HepG2 (cell line): ENCODE data around the gene RAPGEF6. TPM values are rescaled to one million over a fixed set of nuclear protein-coding genes. Genes with fewer than 3 reads are reported as not detected.
A peak's percentile ranks its signal among the peaks of the same experiment; 100 is the strongest.

Experiments
- BCL3 ChIP-seq: sonication (generic); formaldehyde crosslinking; IDR thresholded peaks from 2 replicates; pipeline ENCODE4 v1.5.1; 2020; ENCODE audit warnings: mild to moderate bottlenecking, missing genetic modification reagents, moderate library complexity
- CBX1 ChIP-seq: IDR thresholded peaks from one replicate; pipeline ENCODE4 v1.6.1; 2016; ENCODE audit warnings: antibody characterized with exemption, low read depth
- DPF2 ChIP-seq: sonication (generic); formaldehyde crosslinking; IDR thresholded peaks from 2 replicates; pipeline ENCODE4 v1.4.0; 2020; ENCODE audit warnings: mild to moderate bottlenecking, low read depth, missing genetic modification reagents, borderline replicate concordance
- E2F1 ChIP-seq: sonication (generic); formaldehyde crosslinking; IDR thresholded peaks from 2 replicates; pipeline ENCODE4 v1.5.0; 2020; ENCODE audit warnings: missing genetic modification reagents
- KDM1A ChIP-seq: IDR thresholded peaks from 2 replicates; pipeline ENCODE4 v1.6.1; 2016; ENCODE audit warnings: missing compliant biosample characterization
- KLF15 ChIP-seq: sonication (generic); formaldehyde crosslinking; IDR thresholded peaks from 2 replicates; pipeline ENCODE4 v1.8.1; 2023; ENCODE audit warnings: borderline replicate concordance, mild to moderate bottlenecking, inconsistent platforms, missing genetic modification reagents, mixed read lengths
- PCBP1 ChIP-seq: fragments of 200-400 bp; formaldehyde crosslinking; IDR thresholded peaks from 2 replicates; pipeline ENCODE4 v1.6.1; 2017; ENCODE audit warnings: mild to moderate bottlenecking, low read depth, low read length, borderline replicate concordance
- PHF5A ChIP-seq: IDR thresholded peaks from one replicate; pipeline ENCODE4 v1.6.1; 2018; ENCODE audit warnings: low read depth, missing genetic modification reagents; ENCODE audit not compliant: unreplicated experiment
- REPIN1 ChIP-seq: sonication (generic); formaldehyde crosslinking; IDR thresholded peaks from 2 replicates; pipeline ENCODE4 v1.8.0; 2022; ENCODE audit warnings: missing genetic modification reagents, low read depth, mild to moderate bottlenecking, borderline replicate concordance
- REXO4 ChIP-seq: sonication (generic); formaldehyde crosslinking; IDR thresholded peaks from 2 replicates; pipeline ENCODE4 v1.8.0; 2022; ENCODE audit warnings: missing genetic modification reagents, mild to moderate bottlenecking, borderline replicate concordance
- SRSF1 ChIP-seq: fragments of 200-400 bp; formaldehyde crosslinking; optimal IDR thresholded peaks from 2 replicates; pipeline ENCODE3; 2017; ENCODE audit warnings: mild to moderate bottlenecking, low read depth, low read length, moderate library complexity
- ZNF18 ChIP-seq: sonication (generic); formaldehyde crosslinking; IDR thresholded peaks from 2 replicates; pipeline ENCODE4 v1.8.0; 2022; ENCODE audit warnings: mild to moderate bottlenecking, missing genetic modification reagents; ENCODE audit not compliant: insufficient replicate concordance
- ZNF232 ChIP-seq: sonication (generic); formaldehyde crosslinking; IDR thresholded peaks from 2 replicates; pipeline ENCODE4 v1.4.0; 2020; ENCODE audit warnings: missing genetic modification reagents, borderline replicate concordance
- ZNF280D ChIP-seq: sonication (generic); formaldehyde crosslinking; IDR thresholded peaks from 2 replicates; pipeline ENCODE4 v1.5.1; 2020; ENCODE audit warnings: mild to moderate bottlenecking, missing genetic modification reagents
- ZNF296 ChIP-seq: sonication (generic); formaldehyde crosslinking; conservative IDR thresholded peaks from 2 replicates; pipeline ENCODE4 v1.5.0; 2020; ENCODE audit warnings: mild to moderate bottlenecking, missing genetic modification reagents
- ZNF333 ChIP-seq: sonication (generic); formaldehyde crosslinking; IDR thresholded peaks from 2 replicates; pipeline ENCODE4 v1.4.0; 2020; ENCODE audit warnings: mild to moderate bottlenecking, missing genetic modification reagents, borderline replicate concordance
- ZNF343 ChIP-seq: sonication (generic); formaldehyde crosslinking; IDR thresholded peaks from 2 replicates; pipeline ENCODE4 v1.4.0; 2020; ENCODE audit warnings: mild to moderate bottlenecking, missing genetic modification reagents
- ZNF362 ChIP-seq: sonication (generic); formaldehyde crosslinking; IDR thresholded peaks from 2 replicates; pipeline ENCODE4 v1.4.0; 2020; ENCODE audit warnings: missing genetic modification reagents, mild to moderate bottlenecking, borderline replicate concordance
- polyA plus RNA-seq, 8 experiments: library from polyadenylated mRNA; depleted of rRNA in 3 of 8; stranded (reverse) in 7 of 8; unstranded in 1 of 8; fragments of >200 nt; fragmentation: Illumina TruSeq in 4 of 8; extraction: Trizol in 4 of 8; gene quantifications; 2 replicates each; pipeline versions ENCODE4 v1.2.1 to v1.2.3, GENCODE V29; 2011 to 2016; ENCODE audit warnings: low read depth in 4 of 8, missing spikeins in 1 of 8, mixed read lengths in 1 of 8; ENCODE audit not compliant: insufficient read depth in 1 of 8
- total RNA-seq, 5 experiments: library from RNA; depleted of rRNA; stranded (reverse); fragments of >200 nt; fragmentation: Illumina TruSeq; extraction: Trizol; gene quantifications; 2 replicates each; pipeline ENCODE4 v1.2.3, GENCODE V29; 2016; ENCODE audit warnings: low read depth in 1 of 5

RAPGEF6 gene
- total and polyA plus RNA-seq, 2 of the 13 experiments (the other 11 are each of a cell fraction or from before 2014, with no cell fraction given) = 7.7 to 24.6 TPM

- TF ChIP-seq ZNF280D (CRISPR knock-in tag) (0 out of 2 replicates have a peak, but pooled peaks have one; percentile 27), CBX1 (no peak), PCBP1 (no peak), BCL3 (CRISPR knock-in tag) (peak; percentile 37; the same call in 1 of the 2 replicates), E2F1 (CRISPR knock-in tag) (no peak; the same call in 1 of the 2 replicates), REXO4 (CRISPR knock-in tag) (no peak), KLF15 (CRISPR knock-in tag) (0 out of 2 replicates have a peak, but pooled peaks have one; percentile 19), ZNF333 (CRISPR knock-in tag) (no peak; the same call in 1 of the 2 replicates), ZNF343 (CRISPR knock-in tag) (peak; percentile 27; the same call in 1 of the 2 replicates), ZNF362 (peak; percentile 6; the same call in 1 of the 2 replicates), DPF2 (CRISPR knock-in tag) (no peak), ZNF232 (peak; percentile 82; the same call in 1 of the 2 replicates), ZNF296 (no peak), REPIN1 (CRISPR knock-in tag) (peak; percentile 60; the same call in 1 of the 2 replicates), PHF5A (CRISPR knock-in tag) (peak; percentile 31), KDM1A (CRISPR knock-in tag) (peak; percentile 42), ZNF18 (CRISPR knock-in tag) (peak; percentile 17), SRSF1 (peak; percentile 44)
Measured at GRCh38 chr5:131634996-131635683, at the start of gene RAPGEF6 (continued).
